ENCODE measurements around the gene GOLT1A.

Gene GOLT1A

GRCh38 chr1:204153667-204154066 lies 60.1 kb downstream of the GOLT1A start:
- DNase-seq = no peak

GRCh38 chr1:204152310-204153044 lies 61.3 kb downstream of the GOLT1A start:
- DNase-seq = no peak

- peak; percentile 84 for DNase-seq
Measured at GRCh38 chr1:204151552-204152309, 62.1 kb downstream of the GOLT1A start, which contains the start of gene ETNK2. Gene ETNK2 (minus strand): TSS chr1:204152044. CDS start chr1:204151852, 192 bp downstream.

- no peak for DNase-seq
Measured at GRCh38 chr1:204150702-204151551, 62.9 kb downstream of the GOLT1A start.

- no peak for DNase-seq
Measured at GRCh38 chr1:204149635-204150565, 63.9 kb downstream of the GOLT1A start.

- no peak for DNase-seq
Measured at GRCh38 chr1:204149107-204149506, 64.7 kb downstream of the GOLT1A start.
